CD4-positive, alpha-beta T cell treated with Interleukin-4 for 4 hours (primary cell): Measurements from ENCODE around the gene SND1.

Experiments
- DNase-seq: peaks from one replicate; pipeline ENCODE4 v3.0.0-alpha.2; 2020

SND1 gene

DNA sequence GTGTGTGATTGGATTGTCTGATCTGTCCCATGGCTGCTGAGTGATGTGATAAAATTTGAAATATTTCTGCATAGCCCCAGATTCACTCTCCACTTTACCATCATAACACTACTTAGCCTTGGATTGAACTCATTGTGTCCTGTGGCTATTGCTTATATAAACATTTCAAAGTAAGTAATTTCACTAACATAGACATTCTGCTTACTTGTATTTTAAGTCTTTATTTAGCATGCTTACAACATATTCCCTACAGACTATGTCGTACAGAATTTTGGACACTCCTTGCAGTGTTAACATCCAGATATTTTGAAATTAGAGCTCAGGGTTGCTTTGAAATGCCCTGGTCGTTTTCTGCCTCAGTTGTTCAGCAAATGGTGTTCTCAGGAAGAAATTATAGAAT is 261.7 kb downstream of the SND1 start:
- DNase-seq, result no peak

- DNase-seq, result no peak
These were observed 262.7 kb downstream of the SND1 start for GRCh38 chr7:127914693-127915092.

- DNase-seq, result no peak
These were observed 264.7 kb downstream of the SND1 start for GRCh38 chr7:127916735-127917134.

- DNase-seq, result no peak
These were observed 266.1 kb downstream of the SND1 start for GRCh38 chr7:127918130-127918529.

DNA sequence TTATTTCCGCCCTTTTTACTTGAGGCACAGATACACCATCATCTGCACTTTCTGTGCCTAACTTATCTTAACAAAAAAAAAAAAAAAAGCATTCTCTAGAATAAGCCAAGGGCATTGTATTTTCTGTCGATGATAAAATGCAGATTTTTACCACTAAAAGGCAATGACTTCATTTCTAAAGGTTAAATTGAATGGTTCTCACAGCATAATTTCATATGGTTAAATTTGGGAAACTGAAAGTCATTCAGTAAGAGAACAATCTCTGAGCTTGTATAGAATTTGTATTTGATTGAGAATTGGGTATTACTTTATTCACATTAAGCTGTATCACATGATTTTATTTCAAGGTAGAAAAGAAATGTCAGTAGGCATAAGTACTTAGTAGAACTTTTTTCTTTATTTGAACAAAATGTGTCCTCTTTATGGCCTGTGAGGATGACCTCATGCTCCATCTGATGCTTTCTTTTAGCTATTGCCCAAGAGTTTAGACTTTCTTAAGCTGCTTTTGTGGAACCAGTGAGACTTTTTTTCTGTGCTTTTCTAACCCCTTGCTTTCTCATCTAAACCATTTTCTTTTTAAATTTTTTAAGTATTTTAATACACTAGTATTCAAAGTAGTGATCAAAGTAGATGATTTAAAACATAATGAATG is 268.9 kb downstream of the SND1 start:
- no peak for DNase-seq

DNA sequence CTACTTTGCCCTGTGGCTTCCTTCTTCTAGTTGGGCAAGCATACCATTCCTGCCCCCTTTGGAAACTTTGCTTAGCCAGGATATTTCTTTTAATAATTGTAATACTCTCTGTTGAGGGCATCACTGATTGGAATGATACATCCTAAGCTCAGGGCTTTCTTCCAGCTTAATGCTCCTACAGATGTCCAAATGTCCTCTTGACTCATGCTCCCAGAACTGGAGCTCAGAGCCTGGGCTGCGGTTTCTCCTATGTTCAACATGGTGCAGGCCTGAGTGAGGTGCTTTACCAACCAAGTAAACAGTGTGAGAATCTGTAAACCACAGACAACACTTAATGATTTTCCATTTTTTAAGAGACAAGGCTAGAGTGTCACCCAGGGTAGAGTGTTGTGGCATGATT is 270.7 kb downstream of the SND1 start:
- DNase-seq, result no peak

DNA sequence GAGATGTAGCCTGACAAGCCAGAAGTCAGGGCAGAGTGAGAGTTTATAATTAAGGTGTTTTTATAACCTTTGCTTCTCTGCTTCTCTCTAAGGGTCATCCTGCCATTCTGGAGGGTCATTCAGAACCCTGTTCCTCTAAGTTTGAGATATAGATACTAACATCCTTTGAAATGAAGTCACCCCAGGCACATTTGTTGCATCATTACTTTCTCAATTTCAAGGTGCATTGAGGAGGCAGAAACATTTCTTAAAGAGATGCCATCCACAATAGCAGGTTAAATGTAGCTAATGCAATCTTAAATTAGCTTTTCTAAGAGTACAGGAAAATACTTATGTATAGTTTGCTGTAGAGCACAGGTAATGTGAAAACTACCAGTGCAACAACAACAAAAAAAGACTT is 272.9 kb downstream of the SND1 start:
- no peak for DNase-seq

DNA sequence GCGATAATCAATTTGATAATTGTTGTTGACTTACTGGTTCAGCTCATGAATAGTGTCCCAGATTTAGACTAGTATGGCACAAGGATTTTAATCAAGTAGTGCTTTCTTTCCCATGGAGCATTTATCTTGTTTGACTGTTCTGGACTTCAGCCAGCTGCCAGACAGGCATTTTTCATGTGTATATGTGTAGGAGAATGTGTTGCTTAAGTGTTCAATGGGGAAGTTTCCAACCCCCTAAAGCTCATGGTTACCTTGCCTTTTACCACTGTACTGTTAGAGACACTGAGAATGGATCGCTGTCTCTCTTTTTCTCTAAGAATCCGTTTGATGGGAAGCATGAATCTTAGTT is 275.3 kb downstream of the SND1 start:
- no peak for DNase-seq

GRCh38 chr7:127928222-127928621 is 276.2 kb downstream of the SND1 start:
- DNase-seq, result no peak

GRCh38 chr7:127928852-127929251 is 276.9 kb downstream of the SND1 start:
- no peak for DNase-seq

GRCh38 chr7:127930341-127931328 is 278.6 kb downstream of the SND1 start:
- no peak for DNase-seq

- DNase-seq, result no peak
These were observed 280.1 kb downstream of the SND1 start for GRCh38 chr7:127932076-127932475.

DNA sequence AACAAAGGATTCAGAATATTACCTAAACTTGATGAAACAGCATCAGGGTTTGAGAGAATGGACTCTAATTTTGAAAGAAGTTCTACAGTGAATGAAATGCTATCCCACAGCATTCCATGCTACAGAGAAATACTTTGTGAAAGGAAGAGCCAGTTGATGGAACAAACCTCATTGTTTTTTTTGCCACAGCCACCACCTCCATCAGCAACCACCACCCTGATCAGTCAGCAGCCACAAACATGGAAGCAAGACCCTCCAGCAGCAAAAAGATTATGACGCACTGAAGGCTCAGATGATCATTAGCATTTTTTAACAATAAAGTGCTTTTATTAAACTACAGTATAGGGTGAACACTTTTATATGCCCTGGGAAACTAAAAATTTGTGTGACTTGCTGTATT is 280.5 kb downstream of the SND1 start:
- DNase-seq, result no peak

GRCh38 chr7:127933146-127933545 is 281.2 kb downstream of the SND1 start:
- no peak for DNase-seq

DNA sequence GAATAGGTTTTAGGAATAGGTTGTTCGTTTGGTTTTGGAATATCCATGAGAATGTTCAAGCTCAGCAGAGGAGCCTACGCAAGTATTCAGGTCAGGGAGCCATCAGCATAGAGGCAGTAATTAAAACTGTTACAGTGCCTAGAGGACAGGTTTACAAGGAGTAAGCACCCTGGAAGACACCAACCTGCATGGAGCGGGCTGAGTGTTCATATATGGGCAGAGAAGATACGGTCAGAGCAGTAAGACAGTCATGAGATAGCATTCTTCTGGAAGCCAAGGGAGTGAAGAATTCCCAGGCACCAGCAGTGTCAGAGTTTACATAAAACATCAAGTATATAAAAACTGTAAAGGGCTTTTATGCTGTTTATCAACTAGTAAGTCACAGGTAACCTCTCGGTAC is 282.7 kb downstream of the SND1 start:
- DNase-seq, result no peak

- no peak for DNase-seq
These were observed 283.9 kb downstream of the SND1 start for GRCh38 chr7:127935847-127936376.

DNA sequence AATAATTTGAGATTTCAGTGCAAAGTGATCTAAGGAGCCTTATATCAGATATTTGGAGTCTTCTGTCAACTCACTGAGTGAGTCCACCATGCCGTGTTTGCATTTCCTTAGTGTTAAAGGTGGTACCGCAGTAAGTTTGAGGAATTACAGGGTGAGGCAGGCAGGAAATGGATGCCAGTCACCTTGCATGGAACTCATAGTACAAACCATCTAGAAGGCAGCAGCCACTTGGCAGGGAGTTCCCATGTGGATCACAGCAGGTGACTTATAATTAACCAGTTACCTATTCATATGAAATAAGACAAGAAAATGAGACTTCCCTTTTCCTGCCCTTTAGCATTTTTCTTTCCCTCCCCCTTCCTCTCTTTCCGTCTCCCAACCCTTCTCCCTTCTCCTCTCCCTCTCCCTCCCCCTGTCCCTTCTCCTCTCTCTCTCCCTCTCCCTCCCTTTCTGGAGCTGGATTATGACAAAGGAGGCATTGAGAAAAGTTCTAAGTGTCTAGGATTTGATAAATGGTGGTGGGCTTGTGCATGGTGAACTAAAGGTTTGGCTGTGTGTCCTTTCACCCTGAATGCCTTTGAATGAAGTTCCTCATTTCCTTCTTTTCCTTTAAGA is 285.2 kb downstream of the SND1 start:
- no peak for DNase-seq

DNA sequence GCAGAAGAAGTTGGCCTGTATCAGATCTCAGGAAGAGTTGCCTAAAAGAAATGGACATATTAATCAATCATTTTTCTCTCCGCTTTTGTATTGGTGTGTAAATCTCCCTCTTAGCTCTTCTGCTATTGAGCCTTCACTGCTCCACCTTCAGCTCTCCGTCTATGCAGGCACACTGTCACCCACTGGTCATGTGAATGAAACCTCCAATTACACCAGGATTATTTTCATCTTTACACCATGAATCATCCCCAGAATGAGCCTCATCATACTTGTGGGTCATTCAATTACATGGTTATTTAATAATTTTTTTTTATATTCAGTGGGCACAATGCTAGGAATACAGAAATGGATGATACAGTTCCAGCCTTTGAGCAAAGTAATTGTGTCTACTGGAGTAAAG is 286.6 kb downstream of the SND1 start:
- no peak for DNase-seq

- no peak for DNase-seq
These were observed 288.6 kb downstream of the SND1 start for GRCh38 chr7:127940381-127941160.

DNA sequence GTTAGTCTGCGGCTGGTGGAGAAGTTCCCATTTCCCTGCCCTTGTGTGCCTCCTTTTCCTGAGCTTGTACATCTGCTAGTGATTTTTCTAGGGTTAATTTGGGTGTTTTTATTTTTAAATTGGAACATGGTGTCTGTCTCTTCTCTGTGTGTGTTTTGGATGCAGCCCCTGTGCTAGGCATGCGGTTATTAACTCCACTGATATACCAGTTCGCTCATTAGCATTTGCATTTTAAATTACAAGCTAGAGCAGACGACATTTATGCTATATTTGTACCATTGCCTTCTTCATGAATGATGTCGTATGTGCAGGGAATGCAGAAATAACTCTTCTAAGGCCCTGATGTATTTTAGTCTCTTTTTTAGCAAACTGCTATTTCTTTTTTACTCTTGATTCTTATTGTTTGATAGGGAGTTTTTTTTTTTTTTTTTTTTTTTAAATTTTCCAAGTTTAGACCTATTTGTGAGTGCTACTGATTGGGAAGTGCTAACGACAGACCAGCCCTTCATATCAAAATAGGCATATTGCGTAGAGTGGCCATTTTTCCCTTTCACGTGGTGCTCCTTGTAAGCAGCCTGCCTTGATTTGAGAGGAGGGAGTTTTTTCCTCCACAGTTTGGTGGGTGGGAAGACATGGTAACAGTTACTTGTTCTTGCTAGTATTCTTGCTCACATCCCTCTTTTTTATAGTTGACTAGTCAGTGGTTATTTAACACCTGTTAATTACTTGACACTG is 289.6 kb downstream of the SND1 start:
- DNase-seq, result no peak

DNA sequence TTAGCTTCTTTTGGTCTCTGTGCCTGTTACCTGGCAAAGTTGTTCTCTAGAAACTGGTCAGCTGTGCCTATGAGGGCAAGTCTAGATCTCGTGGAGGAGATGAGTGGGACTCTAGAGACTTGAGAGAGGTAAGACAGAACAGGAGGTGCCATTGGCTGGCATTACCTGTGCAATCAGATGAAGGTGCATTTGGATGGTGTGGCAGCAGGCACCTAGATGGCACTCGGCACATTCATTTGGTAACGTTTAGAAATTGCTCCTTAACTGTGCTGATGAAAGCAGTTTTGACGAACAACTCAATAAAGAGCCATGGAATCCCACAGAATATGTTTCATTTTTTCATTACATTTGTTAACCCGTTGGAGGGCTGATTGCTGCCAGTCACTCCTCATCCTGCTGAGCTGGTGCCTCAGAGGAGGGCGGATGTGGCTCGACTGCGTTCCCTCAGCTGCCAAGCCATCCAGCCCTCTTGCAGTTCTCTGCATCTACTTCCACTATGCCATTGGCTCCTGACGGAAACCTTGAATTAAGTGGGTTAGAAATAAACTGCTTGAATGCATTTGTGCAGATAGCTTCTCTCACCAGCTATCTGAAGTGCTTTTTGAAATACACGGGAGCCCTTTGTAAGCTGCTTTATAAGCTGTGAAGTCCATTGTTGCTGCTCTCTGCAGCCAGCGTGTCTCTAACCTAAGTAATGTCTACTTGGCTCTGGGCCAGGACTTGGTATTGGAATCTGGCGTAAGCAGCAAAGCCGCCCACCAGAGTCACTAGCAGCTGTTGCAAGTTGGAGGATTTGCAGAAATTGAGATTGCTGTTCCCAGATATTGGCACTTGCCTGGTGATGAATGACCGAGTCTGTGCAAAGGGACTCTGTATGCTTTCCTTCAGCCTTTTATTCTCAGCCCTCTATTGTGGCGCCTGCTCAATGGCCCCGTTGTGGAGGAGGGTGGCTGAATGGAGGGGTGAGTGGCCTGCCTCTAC is 291.8 kb downstream of the SND1 start:
- DNase-seq, result no peak
